ENCODE data around the gene SCN4B. TPM values are rescaled to one million over a fixed set of nuclear protein-coding genes. Genes with fewer than 3 reads are reported as not detected.

SCN4B gene
- total RNA-seq, result under 0.01 and 0.15 TPM in 2 replicates

GRCh38 chr11:118152552-118153471, at the start of gene SCN4B:
Gene SCN4B (minus strand): TSS chr11:118152823. CDS start chr11:118152673, 150 bp downstream.

DNA sequence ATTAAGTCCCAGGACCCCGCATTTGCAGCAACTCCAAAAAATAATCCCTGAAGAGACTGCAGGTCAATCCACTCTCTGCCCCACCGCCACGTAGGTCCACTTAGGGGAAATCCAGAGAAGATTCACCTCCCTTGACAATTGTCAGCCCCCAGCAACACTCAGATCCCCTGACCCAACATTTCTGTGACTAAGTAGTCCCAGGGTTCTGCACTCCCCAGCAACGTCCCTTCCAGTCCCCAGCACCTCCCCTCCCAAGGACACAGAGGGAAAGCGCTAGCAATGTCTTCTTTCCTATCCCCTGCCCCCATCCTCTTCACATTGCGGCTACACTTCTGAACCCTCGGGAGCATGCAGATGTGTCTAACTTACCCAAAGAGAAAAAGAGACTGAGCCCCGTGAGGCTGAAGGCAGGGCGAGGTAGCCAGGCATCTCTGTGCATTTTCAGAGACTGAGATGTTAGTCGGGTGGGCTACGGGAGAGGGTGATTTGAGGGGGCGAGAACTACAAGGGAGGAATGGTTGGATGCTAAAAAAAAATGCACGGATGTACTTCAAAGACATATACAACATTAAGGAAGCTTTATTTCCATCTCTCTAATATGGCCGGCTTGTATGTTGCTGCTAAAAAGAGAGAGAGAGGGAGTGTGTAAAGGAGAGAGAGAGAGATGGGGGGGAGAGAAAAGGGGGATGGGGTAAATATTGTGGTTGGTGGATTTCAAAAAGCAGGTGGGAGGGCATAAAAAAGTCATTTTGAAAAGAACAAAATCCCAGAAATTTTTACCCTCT, 23.6 kb upstream of the SCN4B start, which contains the start of gene SCN2B:
Gene SCN2B, minus strand, starts transcription at position 647 of the 785 bp plus-strand sequence. Its CDS starts 208 bp downstream, at position 439.

DNA sequence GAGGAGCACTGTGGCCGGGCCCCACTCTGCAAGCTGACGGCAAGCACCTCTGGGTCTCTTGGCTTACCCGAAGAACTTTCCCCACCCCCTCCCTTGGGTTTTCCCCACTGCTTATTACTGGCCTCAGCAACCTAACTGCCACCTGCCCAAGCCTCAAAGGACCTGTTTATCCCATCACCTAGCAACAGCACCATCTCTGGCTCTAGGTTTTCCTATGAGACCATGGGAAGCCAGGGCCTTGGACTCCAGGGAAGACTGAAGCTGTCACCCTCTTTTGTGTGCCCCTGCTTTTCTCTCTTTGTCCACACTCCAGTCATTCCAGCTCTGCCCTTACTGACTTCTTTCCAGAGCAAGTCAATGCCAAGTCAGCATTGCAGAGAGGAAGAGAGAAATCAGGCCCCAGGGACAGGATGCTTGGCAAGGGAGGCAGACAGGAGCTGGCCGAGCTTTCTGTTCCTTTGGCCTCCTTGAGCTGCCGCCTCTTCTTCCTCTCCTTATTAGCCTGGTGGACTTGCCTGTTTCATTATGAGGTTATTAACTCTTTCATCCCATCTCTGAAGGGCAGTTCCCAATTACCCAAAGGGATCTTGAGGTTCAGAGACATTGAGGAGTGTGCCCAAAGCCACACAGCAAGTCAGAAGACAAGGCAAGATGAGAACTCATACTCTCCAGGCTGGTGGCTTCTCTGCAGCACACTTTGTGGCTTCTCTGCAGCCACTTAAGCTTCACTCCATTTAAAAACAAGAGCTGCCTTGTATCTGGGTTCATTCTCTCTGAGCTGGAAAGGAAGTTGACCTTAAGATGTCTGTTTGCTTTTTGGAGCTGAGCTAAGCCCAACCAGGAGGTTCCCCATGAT, 65.5 kb downstream of the SCN4B start, which contains the start of gene SMIM35:
Gene SMIM35, minus strand, starts transcription at position 51 of the 856 bp plus-strand sequence. CDS start 206 bp downstream, outside the sequence.

Other genes starting within 250 kb of the SCN4B start
- not detected in 2 replicates for gene TMPRSS13, start 223.4 kb downstream of the SCN4B start, total RNA-seq
- gene IL10RA, start 166.4 kb downstream of the SCN4B start, total RNA-seq, result not detected in 2 replicates
- not detected in 2 replicates for gene TMPRSS4, start 75.7 kb downstream of the SCN4B start, total RNA-seq
- gene SMIM35, start 65.9 kb downstream of the SCN4B start, total RNA-seq, result not detected in 2 replicates
- gene SCN2B, start 23.8 kb upstream of the SCN4B start, total RNA-seq, result not detected in 2 replicates
- 0.65 and 1.2 TPM in 2 replicates for gene JAML, start 72.2 kb upstream of the SCN4B start, total RNA-seq
- gene MPZL3, start 99.5 kb upstream of the SCN4B start, total RNA-seq, result 14.6 and 20.1 TPM in 2 replicates
- gene MPZL2, start 111.5 kb upstream of the SCN4B start, total RNA-seq, result 82.5 and 180 TPM in 2 replicates
- gene CD3E, start 151.9 kb upstream of the SCN4B start, total RNA-seq, result not detected in 2 replicates
- gene CD3D, start 189.9 kb upstream of the SCN4B start, total RNA-seq, result not detected in 2 replicates
- not detected in 2 replicates for gene CD3G, start 191.5 kb upstream of the SCN4B start, total RNA-seq
- gene UBE4A, start 206.8 kb upstream of the SCN4B start, total RNA-seq, result 24.7 and 29.3 TPM in 2 replicates
- gene ATP5MG, start 248.8 kb upstream of the SCN4B start, total RNA-seq, result 52.9 and 155 TPM in 2 replicates

All from epithelial cell of umbilical artery (primary cell).